RPMI7951 (cell line): Measurements from ENCODE around the gene PKD2L1. TPM values are rescaled to one million over a fixed set of nuclear protein-coding genes. Genes with fewer than 3 reads are reported as not detected.
"Not testable (repeated sequence)": the region's sequence is repeated elsewhere in the genome, so short reads cannot be mapped to it uniquely, and the experiment has no call there.

Source experiments
- DNase-seq: peaks from one replicate; pipeline ENCODE4 v3.0.0-alpha.2; 2012; ENCODE audit warnings: low read depth
- total RNA-seq: library from RNA; depleted of rRNA; stranded (reverse); fragments of >200 nt; shearing (Covaris generic); gene quantifications from 2 replicates; pipeline ENCODE4 v1.2.3, GENCODE V29; 2014

Gene PKD2L1
- total RNA-seq, 1 experiment from 2014 or later = not detected

GRCh38 chr10:100333661-100334440 lies 3.8 kb upstream of the PKD2L1 start:
- no peak for DNase-seq

GRCh38 chr10:100333106-100333505 lies 3.1 kb upstream of the PKD2L1 start:
- DNase-seq = no peak

DNA sequence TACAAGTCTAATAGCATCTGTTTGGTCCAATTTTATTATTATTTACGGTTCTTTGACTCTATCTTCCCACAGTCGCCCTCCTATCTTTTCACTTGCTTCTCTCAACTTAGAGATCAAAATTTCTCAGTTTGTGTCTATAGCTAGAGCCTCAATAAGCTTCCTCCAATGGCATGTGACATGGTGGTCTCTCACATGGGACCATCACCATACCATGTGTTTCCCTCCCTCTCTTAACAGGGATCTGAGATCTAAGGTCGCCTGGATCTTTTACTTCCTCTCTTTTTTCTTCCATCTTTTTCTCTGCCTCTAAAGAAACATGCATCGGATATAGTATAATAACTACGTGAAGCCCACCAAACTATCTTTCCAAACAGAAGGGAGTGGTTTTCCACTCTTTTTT lies 1.8 kb downstream of the PKD2L1 start:
- no peak for DNase-seq

DNA sequence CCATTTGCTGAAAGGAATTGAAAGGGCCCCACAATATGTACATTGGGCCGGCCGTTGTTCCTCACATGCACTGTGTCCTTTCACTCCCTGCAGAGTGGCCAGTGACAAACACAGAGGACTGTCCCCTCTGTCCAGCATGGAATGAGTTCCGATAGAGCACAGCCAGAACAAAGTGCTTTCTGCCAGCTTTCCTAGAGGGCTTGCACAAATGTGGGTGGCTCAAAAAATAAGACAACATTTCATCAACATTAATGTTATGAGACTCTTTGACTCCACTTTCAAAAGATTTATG lies 2.4 kb downstream of the PKD2L1 start:
- no peak for DNase-seq

DNA sequence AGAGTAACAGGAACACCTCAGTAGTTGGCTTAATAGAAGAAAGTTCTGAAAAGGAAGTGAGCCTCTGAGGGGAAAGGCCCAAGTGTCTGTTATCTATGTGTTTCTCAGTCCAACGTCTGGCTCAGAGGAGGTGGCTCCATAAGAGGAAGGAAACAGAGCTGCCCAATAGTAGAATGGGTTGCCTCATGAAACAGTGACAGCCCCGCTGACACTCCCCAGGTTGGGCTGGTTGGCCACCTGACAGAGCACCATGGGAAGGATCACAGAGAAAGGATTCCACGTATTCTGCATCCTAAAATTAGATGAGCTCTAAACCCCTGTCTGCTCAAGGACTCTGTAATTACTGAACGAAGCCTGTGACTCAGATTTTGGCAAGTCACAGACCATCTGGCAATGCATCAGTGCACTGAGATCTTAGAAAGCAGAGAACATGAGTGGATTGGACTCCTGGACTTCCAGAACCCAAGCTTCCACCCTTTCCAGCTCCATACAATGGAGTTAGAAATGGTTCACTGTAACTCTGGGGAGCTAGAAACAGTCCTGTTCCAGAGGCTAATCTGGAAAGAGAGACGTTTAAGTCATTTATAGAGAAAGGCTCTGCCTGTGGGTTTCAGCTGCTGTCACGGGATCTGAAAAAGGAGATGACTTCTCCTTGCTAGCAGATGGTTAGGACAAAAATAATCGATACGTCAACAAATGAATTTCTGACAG lies 2.9 kb downstream of the PKD2L1 start:
- DNase-seq = no peak

GRCh38 chr10:100325158-100325557 lies 4.9 kb downstream of the PKD2L1 start:
- no peak for DNase-seq

GRCh38 chr10:100319707-100320402 lies 10.2 kb downstream of the PKD2L1 start:
- DNase-seq = no peak

DNA sequence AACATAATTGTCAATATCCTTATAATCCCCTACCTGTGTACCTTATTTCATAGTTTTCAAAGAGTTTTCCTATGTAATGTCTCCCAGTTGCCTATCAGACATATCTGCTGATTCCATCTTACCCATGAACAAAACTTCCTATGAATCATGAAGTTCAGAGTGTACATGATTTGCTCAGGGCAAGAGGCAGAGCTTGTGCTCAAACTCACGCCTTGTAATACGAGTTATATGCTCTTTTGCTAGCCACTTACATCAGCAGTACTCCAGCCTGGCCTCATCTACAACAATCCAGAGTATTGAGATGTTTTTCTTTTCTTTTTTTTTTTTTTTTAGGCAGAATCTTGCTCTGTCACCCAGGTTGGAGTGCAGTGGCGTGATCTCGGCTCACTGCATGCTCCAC lies 11.8 kb downstream of the PKD2L1 start:
- DNase-seq = no peak

DNA sequence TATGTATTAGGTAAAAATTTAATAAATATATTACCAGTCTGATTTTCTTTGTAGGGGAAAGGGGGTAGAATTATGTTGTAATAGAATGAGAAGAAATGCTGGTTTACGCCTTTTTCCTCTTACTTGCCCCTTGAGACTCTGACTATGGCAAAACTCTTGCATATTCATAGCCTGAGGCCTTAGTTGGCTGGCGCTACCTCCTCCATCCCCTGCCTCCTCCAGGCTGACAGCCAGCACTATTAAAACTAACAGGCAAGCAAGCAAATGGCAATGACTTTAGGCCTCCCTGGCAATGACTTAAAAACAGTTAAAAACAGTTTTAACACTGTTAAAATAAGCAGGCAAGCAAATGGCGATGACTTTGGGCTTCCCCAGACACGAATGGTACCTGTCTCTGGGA lies 14.4 kb downstream of the PKD2L1 start:
- no peak for DNase-seq

DNA sequence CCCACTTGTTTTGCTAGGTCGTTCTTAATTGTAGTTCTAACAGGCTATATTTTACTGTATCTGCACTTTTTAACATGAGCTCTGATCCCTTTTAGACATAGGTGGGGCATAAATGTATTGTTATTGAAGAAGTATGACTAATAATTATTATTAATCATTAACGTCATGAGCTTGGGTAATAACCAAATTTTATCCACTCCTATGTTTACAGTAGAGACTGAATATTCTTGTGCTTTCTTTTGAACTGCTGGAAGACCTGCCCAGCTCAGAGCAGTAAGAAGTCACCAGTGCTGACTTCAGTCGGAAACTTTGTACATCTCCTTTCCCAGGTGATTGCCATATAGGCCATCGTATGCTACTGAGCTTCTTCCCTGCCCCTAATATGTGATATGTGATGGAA lies 18.7 kb downstream of the PKD2L1 start:
- no peak for DNase-seq

DNA sequence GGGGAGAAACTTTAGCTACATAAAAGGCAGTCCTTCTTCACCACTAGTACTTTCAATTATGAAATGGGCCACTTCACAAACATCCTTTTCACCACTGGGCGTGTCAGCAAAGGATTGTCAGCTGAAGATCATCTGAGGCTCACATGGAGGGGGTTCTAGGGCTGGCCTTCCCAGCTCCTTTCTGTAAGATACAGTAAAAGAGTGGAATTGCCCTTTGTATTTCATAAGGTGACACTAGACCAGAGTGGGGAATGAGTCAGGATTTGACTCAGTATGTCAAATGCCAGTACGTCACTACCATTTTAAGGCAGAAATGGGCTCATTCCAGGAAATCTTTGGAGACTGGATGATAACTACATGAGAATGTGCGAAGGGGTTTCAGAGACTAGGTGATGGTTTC lies 22.3 kb downstream of the PKD2L1 start:
- peak; percentile 29 for DNase-seq

DNA sequence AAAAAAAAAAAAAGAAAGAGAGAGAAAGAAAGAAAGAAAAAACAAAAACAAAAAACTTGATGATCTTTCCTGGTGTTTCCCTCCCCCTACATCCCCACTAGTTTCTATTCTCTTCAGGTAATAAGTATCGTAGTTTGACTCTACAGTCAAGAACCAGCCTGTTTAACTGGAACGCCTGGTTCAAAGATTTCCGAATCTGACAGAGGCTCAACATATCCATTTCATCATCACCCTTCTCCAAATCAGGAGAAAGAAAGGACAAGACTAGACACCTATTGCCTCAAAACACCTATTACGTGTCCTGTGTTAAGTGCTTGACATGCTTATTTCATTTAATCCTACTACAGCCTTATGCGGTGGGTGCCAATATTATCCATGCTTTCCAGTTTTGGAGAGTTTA lies 23.2 kb downstream of the PKD2L1 start:
- DNase-seq = no peak

DNA sequence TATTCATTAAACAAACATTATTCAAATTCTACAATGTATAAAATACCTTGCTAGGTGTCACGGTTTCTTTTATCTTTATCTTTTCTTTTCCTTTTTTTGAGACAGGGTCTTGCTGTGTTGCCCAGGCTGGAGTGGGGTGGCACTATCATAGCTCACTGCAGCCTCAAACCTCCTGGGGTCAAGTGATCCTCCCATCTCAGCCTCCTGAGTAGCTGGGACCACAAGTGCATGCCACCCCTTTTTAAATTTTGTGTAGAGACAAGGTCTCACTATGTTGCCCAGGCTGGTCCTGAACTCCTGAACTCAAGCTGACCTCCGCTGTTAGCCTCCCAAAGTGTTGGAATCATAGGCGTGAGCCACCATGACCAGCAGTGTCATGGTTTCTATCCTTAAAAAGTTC lies 25.6 kb downstream of the PKD2L1 start:
- no peak for DNase-seq

DNA sequence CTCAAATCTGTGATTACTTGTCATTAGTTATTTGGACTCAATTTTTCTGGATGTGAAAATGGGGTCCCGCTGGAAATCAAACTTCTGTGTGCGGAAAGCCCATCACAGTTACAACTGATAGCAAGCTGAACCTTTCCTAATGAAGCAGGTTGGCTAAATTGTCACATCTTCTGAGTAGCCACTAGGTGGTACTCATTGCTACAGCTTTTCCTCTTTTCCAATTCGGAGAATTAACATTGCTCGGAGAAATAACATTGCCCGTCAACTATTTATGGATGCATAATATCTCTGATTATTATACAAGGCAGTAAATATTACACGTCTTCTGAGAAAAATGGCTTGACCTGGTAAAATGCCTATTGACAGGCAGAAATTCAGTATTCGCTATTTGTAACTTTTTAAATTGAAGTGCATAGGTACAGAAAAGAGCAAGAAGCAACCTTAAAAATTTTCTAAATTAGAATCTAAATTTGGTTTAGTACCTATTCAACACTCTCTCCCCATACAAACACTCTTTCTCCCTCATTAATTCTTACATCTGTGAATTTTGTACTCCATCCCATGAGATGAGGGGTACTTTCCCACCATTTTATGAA lies 26.2 kb downstream of the PKD2L1 start:
- peak; percentile 20 for DNase-seq

GRCh38 chr10:100301123-100301522 lies 28.9 kb downstream of the PKD2L1 start:
- not testable (repeated sequence) for DNase-seq

- no peak for DNase-seq
These were observed 32.8 kb downstream of the PKD2L1 start for GRCh38 chr10:100297242-100297641.

- no peak for DNase-seq
These were observed 37.0 kb downstream of the PKD2L1 start for GRCh38 chr10:100293066-100293465.

GRCh38 chr10:100292300-100292699 lies 37.7 kb downstream of the PKD2L1 start:
- DNase-seq = not testable (repeated sequence)

- DNase-seq = no peak
These were observed 38.7 kb downstream of the PKD2L1 start for GRCh38 chr10:100291356-100291755.

- DNase-seq = no peak
These were observed 40.4 kb downstream of the PKD2L1 start for GRCh38 chr10:100289641-100290040.

GRCh38 chr10:100288196-100288595 lies 41.8 kb downstream of the PKD2L1 start:
- DNase-seq = no peak

GRCh38 chr10:100287756-100288155 lies 42.3 kb downstream of the PKD2L1 start:
- DNase-seq = no peak
